Stimulated activated CD4-positive, alpha-beta T cell treated with anti-CD3 and anti-CD28 coated beads, Interleukin-15, amount 100 ng/mL, for 48 hours (primary cell): Measurements from ENCODE around the gene ZSCAN5A.
"Not testable (repeated sequence)": the region's sequence is repeated elsewhere in the genome, so short reads cannot be mapped to it uniquely, and the experiment has no call there.

ENCODE experiments used
- DNase-seq, 2 donors: peaks; one replicate each; pipeline ENCODE4 v3.0.0-alpha.2; 2020; ENCODE audit warnings: low read depth in 2 of 2

ZSCAN5A gene, protein sequence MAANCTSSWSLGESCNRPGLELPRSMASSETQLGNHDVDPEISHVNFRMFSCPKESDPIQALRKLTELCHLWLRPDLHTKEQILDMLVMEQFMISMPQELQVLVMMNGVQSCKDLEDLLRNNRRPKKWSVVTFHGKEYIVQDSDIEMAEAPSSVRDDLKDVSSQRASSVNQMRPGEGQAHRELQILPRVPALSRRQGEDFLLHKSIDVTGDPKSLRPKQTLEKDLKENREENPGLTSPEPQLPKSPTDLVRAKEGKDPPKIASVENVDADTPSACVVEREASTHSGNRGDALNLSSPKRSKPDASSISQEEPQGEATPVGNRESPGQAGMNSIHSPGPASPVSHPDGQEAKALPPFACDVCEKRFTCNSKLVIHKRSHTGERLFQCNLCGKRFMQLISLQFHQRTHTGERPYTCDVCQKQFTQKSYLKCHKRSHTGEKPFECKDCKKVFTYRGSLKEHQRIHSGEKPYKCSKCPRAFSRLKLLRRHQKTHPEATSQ

DNA sequence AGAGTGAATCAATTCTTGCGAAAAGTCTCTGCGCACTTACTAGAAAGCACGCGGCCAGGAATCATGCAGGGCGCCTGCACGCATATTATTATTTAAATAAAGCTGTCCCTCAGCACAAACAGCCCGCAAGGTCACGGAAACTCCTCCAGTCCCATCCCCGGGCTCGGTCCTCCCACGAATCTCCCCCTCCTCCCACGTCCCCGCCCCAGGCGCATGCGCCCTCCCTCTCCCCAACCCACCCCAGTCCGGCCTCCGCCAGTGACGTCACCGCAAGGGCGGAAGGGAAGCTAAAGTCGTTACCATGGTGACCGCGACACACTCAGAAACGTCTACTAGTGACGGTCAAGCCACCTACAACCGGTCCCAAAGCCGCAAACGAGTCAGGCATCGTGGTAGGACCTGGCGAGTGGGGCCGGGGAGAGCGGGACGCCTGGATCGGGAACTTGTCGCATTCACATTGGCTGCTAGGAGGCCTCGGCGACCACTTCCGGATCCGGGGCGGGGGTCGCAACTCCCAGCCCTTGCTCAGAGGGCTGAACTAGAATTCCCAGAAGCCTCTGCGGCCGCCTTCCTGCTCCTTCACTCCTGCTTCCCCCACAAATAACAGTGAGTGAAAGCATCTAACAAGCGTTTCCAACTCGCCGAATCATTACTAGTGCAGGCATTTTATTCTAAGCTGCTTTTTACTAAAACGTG, at the start of gene ZSCAN5A:
TSS of gene ZSCAN5A (minus strand) at position 459 of the 696 bp plus-strand sequence. CDS start 89,793 bp downstream, outside the sequence.
- peak; percentile 93 to 95 for DNase-seq

DNA sequence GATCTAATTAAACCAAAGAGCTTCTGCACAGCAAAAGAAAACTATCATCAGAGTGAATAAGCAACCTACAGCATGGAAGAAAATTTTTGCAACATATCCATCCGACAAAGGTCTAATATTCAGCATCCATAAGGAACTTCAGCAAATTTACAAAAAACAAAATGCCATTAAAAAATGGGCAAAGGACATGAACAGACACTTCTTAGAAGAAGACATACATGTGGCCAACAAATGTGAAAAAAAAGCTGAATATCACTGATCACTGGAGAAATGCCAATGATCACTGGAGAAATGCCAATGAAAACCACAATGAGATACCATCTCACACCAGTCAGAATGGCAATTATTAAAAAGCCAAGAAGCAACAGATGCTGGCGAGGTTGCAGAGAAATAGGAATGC, 46.2 kb upstream of the ZSCAN5A start:
- no peak for DNase-seq

DNA sequence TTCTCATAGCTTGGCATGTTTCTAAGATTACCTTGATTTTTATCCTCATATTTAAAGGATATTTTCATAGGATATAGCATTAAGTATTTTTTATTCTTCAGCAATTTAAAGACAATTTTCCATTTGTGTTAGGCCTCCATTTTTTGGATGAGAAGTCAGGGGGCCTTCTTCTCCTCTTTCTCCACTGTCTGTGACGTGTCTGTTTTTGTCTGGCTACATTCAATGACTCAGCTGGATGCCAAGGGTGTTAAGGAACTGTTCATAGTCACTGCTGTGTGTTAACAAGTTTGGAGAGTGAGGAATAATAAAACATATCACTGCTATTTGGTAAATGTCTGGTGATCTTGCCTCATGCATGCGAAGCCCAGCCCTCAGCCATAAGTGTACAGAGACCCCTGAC, 42.3 kb upstream of the ZSCAN5A start:
- DNase-seq = no peak

DNA sequence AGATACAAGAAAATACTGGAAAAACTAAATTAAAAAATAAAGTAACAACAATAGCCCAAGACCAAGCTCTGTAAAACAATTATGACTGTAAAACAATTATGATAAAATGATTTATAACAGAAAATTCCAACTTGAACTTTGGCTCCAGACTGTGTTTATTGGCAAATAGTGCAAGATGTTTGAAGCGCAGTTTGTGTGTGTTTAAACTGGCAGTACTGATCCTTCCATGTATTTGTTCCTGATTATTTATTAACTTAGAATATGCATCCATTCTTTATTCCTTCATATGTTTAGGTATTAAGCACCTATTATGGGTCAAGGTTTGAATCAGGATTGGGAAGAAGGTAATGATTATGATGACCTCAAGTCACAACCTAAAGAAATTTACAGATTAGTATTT, 40.9 kb upstream of the ZSCAN5A start:
- no peak for DNase-seq

DNA sequence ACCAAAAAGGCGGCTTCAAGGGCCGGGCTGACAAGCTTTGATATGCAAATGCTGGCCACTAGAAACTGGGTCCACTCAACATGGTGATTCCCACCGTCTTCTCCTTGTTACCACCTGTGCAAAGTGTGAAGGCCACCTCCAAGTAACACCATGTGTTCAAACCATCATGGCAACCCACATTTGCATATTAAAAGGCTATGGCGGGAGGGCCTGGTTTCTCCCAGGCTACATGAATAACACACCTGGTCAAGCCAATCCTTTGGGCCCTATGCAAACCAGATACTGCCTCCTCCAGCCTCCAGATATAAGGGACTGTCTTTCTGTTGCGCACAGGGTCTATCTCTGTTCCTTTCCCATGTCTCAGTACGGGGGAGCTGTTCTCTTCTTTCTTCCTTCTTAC, 36.6 kb upstream of the ZSCAN5A start:
- DNase-seq = no peak

DNA sequence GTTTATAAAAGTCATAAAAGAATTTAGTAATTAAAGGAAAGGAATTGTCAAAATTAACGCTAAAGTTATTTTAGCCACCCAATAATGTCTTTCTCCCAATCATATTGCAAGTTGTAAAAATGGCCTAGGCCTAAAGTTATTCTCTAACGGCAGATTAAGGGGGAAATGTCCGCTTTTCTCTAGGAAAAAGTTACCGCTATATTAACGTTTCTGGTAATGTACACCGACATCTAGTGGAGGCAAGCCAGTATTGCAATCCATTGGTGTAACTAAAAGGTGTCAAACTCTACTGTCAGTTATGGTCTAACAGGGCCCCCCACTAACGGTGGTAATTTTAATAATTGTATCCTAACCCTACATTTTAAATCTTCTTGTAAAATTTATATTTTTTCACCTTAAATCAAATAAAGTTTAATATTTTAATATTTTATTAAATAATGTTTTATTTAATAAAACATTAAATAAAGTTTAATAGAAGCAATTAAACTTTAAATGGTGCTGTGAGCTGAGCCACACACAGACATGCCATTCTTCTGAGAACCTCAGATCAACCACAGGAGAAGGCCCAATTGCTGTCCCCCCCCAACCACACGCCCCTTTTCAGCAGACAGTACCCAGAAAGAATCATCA, 35.9 kb upstream of the ZSCAN5A start:
- peak; percentile 9 to 51 for DNase-seq

DNA sequence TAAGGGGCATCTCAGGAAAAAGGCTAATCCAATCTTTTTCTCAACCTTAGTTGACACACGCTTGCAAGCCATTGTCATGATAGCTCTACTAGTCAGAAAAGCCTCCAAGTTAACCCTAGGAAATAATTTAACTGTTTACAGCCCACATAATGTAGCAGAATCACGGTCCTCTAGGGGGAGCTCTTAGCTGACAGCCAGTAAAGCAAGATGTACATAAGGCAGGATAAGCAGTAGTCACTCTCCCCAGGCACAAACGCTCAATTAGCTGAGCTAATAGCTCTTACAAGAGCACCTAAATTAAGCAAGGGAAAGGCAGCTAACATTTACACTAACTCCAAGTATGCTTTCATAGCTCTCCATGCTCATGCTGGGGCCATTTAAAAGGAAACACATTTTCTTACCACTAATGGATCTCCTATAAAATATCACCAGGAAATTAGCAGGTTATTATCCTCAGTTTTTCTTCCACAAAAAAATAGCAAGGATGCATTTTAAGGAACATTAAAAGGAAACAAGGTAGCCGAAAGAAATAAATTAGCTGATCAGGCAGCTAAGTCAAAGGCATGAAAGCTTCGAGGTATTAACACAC, 33.7 kb upstream of the ZSCAN5A start:
- DNase-seq = peak in 1 of 2 donors; percentile 24

DNA sequence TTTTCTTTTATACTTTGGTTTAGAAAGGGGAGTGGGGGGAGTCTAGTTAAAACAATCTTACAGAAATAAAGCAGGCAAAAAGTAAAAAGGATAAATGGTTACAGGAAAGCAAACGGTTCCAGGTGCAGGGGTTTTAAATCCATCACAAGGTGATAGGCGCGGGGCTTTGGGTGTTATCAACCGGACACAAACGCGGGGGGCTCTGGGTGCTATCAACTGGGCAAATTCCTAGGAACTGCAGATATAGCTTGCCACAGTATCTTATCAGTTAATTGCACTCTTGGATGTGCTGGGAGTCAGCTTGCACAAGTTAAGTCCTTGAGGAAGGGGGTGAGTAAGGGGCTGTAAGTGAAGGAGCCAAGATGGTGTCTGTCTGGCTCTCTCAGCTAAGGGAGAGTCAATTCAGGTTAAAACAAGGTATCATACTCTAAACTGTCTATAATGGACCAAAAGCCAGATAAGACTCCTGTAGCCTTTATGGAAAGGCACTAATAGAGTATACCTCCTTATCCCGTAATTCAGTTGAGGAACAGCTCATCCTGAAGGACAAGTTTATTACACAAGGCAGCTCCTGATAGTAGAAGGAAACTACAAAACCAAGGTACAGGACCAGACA, 32.6 kb upstream of the ZSCAN5A start:
- no peak for DNase-seq

DNA sequence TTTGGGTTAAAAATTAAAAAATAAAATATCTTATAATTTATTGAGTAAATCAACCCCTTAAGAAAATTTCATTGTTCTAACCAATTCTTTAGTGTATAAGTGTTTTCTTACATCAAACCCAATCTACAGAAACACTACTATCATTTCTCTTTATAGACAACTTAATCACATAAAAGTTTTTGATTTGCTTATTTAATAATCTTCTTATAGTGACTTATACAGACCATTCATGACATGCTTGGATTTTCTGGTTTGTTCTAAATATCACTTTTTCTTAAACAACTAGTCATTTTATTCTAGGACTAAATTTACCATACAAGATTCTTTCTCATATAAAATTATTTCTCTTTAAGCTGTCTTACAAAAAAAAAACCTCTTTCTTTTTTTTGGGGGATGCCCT, 27.3 kb upstream of the ZSCAN5A start:
- no peak for DNase-seq

DNA sequence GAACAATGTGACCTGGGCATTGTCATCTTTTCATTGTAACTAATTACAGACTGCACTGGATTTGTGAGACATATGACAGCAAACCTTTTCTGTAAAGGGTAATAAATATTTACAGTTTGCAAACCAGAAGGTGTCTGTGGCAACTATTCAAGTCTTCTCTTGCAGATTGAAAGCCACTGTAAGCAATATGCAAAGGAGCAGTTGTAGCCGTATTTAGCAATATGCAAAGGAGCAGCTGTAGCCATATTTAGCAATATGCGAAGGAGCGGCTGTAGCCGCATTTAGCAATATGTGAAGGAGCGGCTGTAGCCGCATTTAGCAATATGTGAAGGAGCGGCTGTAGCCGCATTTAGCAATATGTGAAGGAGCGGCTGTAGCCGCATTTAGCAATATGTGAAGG, 24.4 kb upstream of the ZSCAN5A start:
- DNase-seq = not testable (repeated sequence)

DNA sequence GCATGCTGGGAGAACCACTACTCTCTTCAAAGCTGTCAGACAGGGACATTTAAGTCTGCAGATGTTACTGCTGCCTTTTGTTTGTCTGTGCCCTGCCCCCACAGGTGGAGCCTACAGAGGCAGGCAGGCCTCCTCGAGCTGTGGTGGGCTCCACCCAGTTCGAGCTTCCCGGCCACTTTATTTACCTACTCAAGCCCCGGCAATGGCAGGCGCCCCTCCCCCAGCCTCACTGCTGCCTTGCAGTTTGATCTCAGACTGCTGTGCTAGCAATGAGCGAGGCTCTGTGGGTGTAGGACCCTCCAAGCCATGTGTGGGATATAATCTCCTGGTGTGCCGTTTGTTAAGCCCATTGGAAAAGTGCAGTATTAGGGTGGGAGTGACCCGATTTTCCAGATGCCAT, 22.4 kb upstream of the ZSCAN5A start:
- DNase-seq = not testable (repeated sequence)

DNA sequence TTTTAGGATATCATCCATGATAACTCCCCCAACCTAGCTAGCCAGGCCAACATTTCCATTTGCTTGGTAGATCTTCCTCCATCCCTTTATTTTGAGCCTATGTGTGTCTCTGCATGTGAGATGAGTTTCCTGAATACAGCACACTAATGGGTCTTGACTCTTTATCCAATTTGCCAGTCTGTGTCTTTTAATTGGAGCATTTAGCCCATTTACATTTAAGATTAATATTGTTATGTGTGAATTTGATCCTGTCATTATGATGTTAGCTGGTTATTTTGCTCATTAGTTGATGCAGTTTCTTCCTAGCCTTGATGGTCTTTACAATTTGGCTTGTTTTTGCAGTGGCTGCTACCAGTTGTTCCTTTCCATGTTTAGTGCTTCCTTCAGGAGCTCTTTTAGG, 20.7 kb upstream of the ZSCAN5A start:
- DNase-seq = not testable (repeated sequence)

DNA sequence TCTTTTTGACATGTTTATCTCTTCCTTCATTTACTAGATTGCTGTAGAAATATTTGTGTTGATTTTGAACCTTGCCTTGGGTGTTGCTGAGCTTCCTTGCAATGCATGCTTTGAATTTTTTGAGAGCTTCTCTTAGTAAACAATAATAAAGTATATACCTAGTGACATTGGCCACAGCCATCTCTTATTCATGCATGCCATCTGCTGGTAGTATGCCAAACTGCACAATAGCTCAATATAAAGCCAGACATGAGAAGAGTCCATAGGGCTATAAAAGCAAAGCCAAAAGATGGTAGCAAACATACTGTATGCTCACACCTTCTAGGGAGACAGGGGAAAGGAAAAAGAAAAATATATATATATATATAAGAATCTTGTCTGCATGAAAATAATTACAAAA, 18.9 kb upstream of the ZSCAN5A start:
- peak in 1 of 2 donors; percentile 23 for DNase-seq

DNA sequence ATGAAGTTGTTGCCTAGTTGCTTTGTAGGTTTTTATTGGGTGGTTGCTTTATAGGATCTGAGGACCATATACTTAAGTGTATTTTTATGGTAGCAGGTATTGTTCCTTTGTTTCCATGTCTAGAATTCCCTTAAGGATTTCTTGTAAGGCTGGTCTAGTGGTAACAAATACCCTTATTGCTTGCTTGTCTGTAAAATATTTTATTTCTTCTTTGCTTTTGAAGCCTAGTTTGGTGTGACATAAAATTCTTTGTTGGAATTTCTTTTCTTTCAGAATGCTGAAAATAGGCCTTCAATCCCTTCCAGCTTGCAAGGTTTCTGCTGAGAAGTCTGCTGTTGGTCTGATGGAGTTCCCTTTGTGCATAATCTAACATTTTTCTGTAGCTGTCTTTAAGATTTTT, 18.1 kb upstream of the ZSCAN5A start:
- no peak for DNase-seq

DNA sequence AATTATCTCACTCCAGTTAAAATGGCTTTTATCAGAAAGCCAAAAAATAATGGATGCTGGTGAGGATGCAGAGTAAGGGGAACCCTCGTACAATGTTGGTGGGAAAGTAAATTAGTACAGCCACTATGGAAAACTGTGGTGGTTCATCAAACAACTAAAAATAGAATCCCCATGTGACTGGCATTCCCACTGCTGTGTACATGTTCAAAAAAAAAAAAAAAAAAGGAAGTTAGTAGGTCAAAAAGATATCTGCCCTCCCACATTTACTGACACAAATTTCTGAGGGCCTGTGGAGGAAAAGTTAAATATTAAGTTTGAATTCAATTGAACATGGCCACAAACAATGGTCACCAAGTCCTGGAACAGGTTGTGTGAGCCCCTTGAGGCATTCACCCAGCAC, 9.8 kb upstream of the ZSCAN5A start:
- DNase-seq = no peak

DNA sequence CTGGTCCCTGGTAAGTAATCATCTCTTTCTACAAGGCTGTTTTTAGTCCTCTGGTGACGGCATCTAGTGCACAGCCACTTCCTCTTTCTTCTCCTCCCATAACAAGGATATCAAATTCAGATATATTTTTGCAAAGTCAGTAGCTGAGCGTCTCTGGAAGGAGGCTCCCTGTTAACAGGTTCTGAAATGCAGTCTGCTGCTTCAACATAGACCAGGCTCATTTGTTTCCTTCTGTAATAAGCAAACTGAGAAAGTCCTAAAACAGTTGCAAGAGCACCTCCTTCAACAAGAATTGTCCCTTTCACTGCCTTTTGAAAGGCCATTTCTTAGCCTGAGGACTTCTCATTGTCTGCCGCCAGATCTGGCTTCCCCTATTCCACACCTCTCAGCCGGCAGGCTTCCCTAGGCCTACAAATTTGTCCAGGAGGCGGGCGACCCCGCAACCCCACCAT, 7.4 kb upstream of the ZSCAN5A start:
- DNase-seq = no peak

DNA sequence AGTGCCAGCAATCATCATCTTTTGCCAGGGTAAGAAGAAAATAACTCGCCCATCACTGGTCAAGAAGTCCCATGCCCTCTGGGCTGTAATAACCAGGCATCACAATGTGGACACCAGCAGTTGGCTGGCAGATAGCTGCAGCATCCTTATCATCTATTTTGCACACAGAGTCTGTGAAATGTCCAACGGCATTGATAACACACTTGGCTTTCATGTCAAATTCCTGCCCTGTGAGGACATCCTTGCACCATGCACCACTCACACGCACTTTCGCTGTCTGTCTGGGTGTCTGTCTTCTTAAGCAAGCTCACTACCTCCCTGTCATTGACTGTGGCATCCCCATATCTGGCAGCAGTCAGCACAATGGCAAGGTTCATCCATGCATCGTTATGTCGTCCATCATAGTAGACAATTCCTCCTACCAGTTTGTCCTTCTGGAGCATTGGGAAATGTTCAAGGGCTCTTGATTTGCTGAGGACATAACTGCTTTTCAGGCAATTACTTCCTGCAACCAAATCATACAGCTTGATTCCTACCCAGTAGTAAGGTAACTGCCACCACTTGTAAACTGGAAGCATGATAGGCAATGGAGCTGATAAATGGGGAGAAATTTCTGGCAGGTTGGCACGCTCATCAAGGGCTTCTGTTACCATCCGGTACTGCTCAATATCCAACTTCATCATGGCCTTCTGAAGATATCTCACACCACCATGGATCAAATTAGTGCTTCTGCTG, 6.8 kb upstream of the ZSCAN5A start:
- no peak for DNase-seq

DNA sequence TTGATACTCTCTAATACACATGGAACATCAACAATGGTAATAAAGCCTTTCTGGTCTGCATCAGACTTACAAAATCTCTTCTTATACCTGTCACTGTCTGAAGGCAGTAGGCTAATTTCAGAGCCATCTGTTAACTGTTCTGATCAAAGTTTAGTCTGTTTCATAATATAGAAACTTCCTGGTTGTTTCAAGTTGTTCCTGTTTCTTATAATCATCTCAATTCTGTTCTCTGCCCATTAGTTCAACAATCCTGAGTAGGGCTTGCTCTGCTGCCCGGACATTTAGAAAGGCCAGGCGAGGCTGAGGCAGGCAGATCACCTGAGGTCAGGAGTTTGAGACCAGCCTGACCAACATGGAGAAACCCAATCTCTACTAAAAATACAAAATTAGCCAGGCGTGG, 5.4 kb upstream of the ZSCAN5A start:
- no peak for DNase-seq

DNA sequence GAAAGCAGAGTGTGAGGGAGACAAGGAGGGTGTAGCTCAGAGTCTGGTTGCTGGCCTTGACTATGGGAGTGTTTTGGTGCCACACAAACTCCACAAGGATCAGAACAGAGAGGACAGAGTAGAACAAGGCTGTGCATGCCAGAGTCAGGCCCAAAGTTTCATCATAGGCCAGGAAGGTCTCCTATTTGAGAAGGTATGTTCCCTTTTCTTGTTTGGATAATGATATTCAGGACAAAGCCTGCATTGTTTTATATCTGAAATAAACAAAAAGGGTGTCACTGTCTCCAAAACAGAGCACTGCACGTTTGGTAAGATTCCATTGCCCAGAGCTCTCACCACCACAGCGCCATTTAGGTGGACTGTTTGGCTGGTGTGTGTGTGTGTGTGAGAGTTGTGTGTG, 3.1 kb upstream of the ZSCAN5A start:
- DNase-seq = no peak

DNA sequence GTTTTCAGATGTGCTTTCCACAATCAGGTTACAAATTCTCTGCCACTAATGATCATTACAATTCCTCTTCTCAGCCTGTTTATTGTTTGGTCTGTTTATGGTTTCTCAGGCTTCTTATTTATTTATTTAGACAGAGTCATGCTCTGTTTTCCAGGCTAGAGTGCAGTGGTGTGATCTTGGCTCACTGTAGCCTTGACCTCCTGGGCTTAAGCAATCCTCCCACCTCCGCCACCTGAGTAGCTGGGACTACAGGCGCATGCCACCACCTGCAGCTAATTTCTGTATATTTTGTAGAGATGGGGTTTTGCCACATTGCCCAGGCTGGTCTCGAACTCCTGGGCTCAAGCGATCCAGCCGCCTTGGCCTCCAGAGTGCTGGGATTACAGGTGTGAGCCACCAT, 2.1 kb upstream of the ZSCAN5A start:
- DNase-seq = no peak
